ENCODE data around the gene GAL.

The GAL gene

GRCh38 chr11:68682531-68682961 lies 1.8 kb upstream of the GAL start:
- DNase-seq (ENCODE audit: low spot score): no peak

GRCh38 chr11:68683121-68683520 lies 1.2 kb upstream of the GAL start:
- DNase-seq (ENCODE audit: low spot score): no peak

GRCh38 chr11:68683536-68684384 lies 584 bp upstream of the GAL start:
- no peak for DNase-seq (ENCODE audit: low spot score)

- no peak for DNase-seq (ENCODE audit: low spot score)
Observed at GRCh38 chr11:68685656-68686380, 1.5 kb downstream of the GAL start.

- DNase-seq (ENCODE audit: low spot score): no peak
Observed at GRCh38 chr11:68686486-68686885, 2.1 kb downstream of the GAL start.

GRCh38 chr11:68687311-68687710 lies 3.0 kb downstream of the GAL start:
- DNase-seq (ENCODE audit: low spot score): no peak

DNA sequence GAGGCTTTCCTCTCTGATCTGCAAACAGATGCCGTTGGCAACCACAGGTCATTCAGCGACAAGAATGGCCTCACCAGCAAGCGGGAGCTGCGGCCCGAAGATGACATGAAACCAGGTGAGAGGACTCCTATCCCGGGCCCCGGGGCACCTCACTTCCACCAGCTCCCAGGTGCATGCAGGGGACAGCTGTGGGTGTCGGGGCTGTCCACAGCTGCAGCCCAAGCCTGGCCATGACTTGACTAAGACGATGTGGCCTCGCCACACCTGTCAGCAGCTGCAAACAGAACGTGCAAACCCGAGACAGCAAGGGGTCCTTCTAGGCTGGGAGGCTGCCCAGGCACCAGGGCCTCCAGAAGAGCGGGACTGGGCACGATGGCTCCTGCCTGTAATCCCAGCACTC lies 3.6 kb downstream of the GAL start:
- DNase-seq (ENCODE audit: low spot score): no peak

DNA sequence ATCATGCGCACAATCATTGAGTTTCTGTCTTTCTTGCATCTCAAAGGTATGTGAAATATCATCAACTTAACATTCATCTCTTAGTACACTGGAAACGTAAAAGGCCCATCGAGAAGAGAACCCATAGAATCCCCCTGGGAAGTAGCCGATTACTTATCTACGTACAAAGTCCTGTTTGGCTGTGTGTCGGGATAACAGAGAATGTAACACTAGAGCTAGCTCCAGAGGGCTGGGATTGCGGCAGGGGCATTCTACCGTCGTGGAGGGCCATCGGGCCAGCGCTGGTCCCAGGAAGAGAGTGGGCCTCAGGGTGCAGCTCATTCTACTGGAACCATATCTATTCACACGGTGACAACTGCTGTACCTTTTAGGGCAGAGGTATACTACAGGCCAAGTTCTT lies 4.5 kb downstream of the GAL start:
- no peak for DNase-seq (ENCODE audit: low spot score)

GRCh38 chr11:68689737-68690625 lies 5.6 kb downstream of the GAL start:
- no peak for DNase-seq (ENCODE audit: low spot score)

DNA sequence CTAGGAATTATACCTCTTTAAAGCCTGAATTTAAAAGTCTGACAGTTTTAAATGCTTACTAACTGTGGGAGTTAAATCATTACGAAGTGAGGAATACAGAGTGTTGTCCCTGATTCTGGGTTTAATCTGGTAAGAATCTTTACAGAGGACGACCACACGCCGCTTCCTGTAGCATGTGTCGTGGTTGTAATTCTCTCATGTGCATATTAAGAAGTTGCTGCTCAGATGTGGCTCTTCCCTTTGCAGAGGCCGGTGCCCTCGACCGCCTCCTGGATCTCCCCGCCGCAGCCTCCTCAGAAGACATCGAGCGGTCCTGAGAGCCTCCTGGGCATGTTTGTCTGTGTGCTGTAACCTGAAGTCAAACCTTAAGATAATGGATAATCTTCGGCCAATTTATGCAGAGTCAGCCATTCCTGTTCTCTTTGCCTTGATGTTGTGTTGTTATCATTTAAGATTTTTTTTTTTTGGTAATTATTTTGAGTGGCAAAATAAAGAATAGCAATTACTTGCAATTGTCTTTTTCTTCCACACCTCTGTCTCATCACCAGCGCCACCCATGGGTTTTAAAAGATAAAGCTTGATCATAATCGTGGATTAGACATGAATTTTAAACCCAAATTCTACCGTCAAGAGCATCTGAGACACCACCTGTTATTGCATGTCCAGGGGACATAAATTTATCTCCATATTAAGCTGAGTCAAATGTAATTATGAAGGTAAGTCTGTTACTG lies 6.5 kb downstream of the GAL start:
- DNase-seq (ENCODE audit: low spot score): no peak

GRCh38 chr11:68691402-68691784 lies 7.0 kb downstream of the GAL start:
- no peak for DNase-seq (ENCODE audit: low spot score)

DNA sequence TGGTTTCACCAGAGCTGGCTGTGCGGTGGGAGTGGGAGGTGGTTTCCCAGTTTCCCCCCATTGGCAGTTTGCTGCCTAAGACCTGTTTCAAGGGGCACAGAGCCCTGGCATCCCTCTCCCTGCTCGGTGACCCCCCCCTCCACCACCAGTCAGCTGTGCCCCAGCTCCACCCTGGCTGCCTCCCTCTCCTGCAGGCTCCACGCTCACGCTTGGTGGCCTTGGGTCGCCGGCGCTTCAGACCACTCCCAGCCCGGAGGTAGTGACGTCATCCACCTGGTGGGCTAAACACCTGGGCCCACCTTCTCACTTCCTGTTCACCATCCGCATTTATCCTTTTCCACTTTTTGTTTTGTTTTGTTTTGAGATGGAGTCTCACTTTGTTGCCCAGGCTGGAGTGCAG lies 7.8 kb downstream of the GAL start:
- DNase-seq (ENCODE audit: low spot score): no peak

DNA sequence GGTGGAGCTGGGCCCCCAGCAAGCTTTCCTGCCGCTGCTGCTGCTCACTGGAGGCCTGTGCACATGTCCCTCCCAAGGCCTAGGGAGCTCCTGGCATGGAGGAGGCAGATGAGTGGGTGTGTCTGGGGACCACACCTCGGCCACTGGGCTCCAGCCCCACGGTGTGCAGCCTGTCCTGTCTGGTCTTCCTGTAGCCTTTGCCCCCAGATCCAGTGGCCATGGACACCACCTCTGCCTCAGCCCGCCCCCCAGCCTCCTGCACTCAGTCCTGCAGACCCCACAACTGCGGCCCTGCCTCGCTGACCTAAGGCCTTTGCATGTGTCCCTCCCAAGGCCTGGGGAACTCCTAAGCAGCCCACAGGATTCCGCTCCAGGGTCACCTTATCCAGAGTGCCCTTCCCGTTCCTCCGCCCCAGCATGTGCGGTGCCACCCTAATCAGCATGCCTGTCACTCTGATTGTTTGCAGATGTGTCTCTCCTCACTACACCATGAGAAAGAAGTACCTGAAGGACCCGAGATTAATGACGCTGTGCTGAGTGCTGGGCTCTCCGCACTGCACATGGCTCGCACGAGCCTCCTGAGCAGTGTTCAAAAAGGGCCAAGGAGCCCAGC lies 8.6 kb downstream of the GAL start:
- DNase-seq (ENCODE audit: low spot score): no peak

GRCh38 chr11:68693484-68693882 lies 9.1 kb downstream of the GAL start:
- no peak for DNase-seq (ENCODE audit: low spot score)

DNA sequence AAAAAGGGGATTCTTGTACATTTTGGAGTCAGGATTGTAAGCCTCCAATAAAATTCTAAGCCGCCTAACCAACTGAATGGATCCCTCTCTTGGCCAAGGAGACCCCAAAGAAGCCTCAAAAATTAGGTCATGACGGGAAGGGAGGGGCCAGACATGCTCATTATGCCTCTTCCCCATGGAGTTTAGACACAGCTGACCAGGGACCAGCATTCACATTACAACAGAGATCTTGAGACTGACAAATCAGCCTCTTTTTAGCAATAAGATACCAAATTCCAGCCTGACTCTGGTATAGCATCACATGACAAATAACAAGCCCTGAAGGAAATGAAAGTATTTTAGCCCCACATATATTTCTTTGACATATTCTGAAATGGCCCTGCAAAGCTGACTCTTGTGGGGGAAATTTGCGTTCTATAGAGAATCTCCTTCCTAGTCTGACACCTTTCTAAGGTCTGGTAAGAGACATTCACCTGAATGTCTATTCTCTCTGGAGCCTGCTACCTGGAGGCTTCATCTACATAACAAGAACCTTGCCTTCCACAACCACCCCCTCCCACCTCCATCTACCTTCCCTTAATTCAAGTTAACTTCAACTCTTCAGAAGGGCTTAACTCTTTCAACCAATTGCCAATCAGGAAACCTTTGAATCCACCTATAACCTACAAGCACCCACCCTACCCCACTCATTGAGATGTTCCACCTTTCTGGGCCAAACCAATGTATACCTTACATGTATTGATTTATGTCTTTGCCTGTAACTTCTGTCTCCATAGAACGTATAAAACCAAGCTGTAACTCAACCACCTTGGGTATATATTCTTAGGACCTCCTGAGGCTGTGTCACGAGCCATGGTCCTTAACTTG lies 10.3 kb downstream of the GAL start:
- no peak for DNase-seq (ENCODE audit: low spot score)

DNA sequence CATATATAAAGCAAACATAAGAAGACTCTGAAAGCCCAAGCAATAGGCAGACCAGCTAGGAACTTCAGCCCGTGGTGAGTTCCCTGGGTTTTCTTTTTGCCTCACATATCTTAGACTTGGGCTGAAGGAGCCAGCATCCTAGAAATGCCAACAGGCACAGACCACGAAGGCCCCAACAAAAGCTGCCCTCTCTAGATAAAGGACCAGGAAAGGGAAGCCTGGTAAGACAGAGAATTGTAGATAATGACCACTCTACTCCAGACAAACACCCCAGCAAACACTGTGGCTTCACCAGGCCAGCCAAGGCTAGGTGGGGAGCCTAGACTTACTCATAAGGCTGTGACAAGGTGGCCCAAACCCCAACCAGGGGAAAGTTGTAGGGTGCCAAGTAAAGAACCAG lies 11.2 kb downstream of the GAL start:
- DNase-seq (ENCODE audit: low spot score): no peak

DNA sequence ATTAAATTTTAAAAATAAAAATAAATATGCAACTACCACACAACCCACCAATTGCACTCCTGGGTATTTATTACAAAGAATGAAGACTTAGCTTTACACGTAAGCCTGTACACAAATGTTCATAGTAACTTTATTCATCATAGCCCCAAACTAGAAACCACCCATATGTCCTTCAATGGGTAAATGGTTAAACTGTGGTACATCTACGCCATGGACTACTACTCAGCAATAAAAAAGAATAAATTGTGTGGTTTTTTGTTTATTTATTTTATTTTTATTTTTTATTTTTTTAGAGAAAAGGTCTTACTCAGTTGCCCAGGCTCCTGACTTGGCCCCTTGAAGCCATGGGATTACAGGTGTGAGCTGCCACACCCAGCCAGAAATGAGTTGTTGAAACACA lies 14.6 kb downstream of the GAL start:
- DNase-seq (ENCODE audit: low spot score): no peak

DNA sequence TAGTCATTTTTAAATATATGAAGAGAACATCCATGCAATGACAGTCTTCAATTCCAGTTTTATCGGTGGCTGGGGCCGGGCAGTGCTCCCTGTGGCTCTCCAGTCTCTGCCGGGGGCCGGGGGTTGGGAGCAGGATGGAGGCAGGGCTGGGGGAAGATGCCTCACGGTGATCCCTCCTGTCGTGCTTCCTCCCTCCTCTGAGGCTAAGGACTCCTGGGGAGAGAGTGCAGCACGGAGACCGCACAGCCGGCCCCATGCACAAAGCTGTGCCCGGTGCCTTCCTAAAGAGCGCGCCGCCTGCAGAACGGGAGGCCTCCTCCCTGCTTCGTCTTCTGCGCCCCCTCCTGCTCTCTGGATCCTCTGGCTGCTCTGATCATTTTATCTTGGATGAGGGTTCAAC lies 20.5 kb downstream of the GAL start:
- no peak for DNase-seq (ENCODE audit: low spot score)

GRCh38 chr11:68707527-68707926 lies 23.2 kb downstream of the GAL start:
- DNase-seq (ENCODE audit: low spot score): no peak

- no peak for DNase-seq (ENCODE audit: low spot score)
Observed at GRCh38 chr11:68709062-68709461, 24.7 kb downstream of the GAL start.

Data from LoVo (cell line).